ENCODE measurements around the gene ARSA.
"Not testable (repeated sequence)": the region's sequence is repeated elsewhere in the genome, so short reads cannot be mapped to it uniquely, and the experiment has no call there.

GRCh38 chr22:50608058-50608840, 19.7 kb downstream of the ARSA start:
- TF ChIP-seq, protein P1, sequence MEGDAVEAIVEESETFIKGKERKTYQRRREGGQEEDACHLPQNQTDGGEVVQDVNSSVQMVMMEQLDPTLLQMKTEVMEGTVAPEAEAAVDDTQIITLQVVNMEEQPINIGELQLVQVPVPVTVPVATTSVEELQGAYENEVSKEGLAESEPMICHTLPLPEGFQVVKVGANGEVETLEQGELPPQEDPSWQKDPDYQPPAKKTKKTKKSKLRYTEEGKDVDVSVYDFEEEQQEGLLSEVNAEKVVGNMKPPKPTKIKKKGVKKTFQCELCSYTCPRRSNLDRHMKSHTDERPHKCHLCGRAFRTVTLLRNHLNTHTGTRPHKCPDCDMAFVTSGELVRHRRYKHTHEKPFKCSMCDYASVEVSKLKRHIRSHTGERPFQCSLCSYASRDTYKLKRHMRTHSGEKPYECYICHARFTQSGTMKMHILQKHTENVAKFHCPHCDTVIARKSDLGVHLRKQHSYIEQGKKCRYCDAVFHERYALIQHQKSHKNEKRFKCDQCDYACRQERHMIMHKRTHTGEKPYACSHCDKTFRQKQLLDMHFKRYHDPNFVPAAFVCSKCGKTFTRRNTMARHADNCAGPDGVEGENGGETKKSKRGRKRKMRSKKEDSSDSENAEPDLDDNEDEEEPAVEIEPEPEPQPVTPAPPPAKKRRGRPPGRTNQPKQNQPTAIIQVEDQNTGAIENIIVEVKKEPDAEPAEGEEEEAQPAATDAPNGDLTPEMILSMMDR (tag by site-specific recombination; IDR thresholded peaks at IDR 0.05): not testable (repeated sequence)
- TF ChIP-seq TCF7L2 (IDR thresholded peaks at IDR 0.05; ENCODE audit: borderline replicate concordance, low read depth, low read length); EGR2 (tag by site-specific recombination; IDR thresholded peaks at IDR 0.05; ENCODE audit: low read depth); GFI1B (tag by site-specific recombination; IDR thresholded peaks at IDR 0.05); ZNF280C (tag by site-specific recombination; IDR thresholded peaks at IDR 0.05); SETDB1 (IDR thresholded peaks at IDR 0.05; ENCODE audit: insufficient read length, low read length); ZNF274 (IDR thresholded peaks at IDR 0.05; ENCODE audit: low read length); ZNF274 (tag by site-specific recombination; IDR thresholded peaks at IDR 0.05; ENCODE audit: borderline replicate concordance); ZNF112 (tag by site-specific recombination; IDR thresholded peaks at IDR 0.05); KLF8 (tag by site-specific recombination; IDR thresholded peaks at IDR 0.05): not testable (repeated sequence)
- TF ChIP-seq, protein P2, sequence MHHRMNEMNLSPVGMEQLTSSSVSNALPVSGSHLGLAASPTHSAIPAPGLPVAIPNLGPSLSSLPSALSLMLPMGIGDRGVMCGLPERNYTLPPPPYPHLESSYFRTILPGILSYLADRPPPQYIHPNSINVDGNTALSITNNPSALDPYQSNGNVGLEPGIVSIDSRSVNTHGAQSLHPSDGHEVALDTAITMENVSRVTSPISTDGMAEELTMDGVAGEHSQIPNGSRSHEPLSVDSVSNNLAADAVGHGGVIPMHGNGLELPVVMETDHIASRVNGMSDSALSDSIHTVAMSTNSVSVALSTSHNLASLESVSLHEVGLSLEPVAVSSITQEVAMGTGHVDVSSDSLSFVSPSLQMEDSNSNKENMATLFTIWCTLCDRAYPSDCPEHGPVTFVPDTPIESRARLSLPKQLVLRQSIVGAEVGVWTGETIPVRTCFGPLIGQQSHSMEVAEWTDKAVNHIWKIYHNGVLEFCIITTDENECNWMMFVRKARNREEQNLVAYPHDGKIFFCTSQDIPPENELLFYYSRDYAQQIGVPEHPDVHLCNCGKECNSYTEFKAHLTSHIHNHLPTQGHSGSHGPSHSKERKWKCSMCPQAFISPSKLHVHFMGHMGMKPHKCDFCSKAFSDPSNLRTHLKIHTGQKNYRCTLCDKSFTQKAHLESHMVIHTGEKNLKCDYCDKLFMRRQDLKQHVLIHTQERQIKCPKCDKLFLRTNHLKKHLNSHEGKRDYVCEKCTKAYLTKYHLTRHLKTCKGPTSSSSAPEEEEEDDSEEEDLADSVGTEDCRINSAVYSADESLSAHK (tag by site-specific recombination; IDR thresholded peaks at IDR 0.05): not testable (repeated sequence)
